ENCODE measurements around the gene PCAT6. TPM values are rescaled to one million over a fixed set of nuclear protein-coding genes. Genes with fewer than 3 reads are reported as not detected.

The PCAT6 gene
- total RNA-seq, 2 donors from 2014 or later = 0.74 to 2.1 TPM

- no peaks in the 10 kb centered on the region for H3K27me3 ChIP-seq
These were observed 32.3 kb downstream of the PCAT6 start for GRCh38 chr1:202843081-202843480.

GRCh38 chr1:202844259-202844658 is 33.5 kb downstream of the PCAT6 start:
- H3K4me3 ChIP-seq = no peak overlapping the region
- H3K27me3 ChIP-seq = no peaks in the 10 kb centered on the region
- H3K4me1 ChIP-seq = no peaks in the 10 kb centered on the region
- no peak overlapping the region for H3K27ac ChIP-seq
- intact Hi-C loops (cut with DNase I) = no loop called here
- no peak for TF ChIP-seq CTCF (IDR thresholded peaks at IDR 0.05)
- H3K36me3 ChIP-seq = no peaks in the 10 kb centered on the region
- no peak overlapping the region for H3K9ac ChIP-seq (ENCODE audit: low read depth in 2 of 2, low read length in 2 of 2)
- no peaks in the 10 kb centered on the region for H3K9me3 ChIP-seq
- DNase-seq = no peak

More at GRCh38 chr1:202843081-202843480, 32.3 kb downstream of the PCAT6 start:
- no peaks in the 10 kb centered on the region for H3K36me3 ChIP-seq
- DNase-seq = no peak
- no peak for TF ChIP-seq CTCF (IDR thresholded peaks at IDR 0.05)
- H3K27ac ChIP-seq = no peak overlapping the region
- H3K9ac ChIP-seq (ENCODE audit: low read depth in 2 of 2, low read length in 2 of 2) = no peak overlapping the region
- H3K9me3 ChIP-seq = no peaks in the 10 kb centered on the region
- no peaks in the 10 kb centered on the region for H3K4me1 ChIP-seq
- H3K4me3 ChIP-seq = no peak overlapping the region
- intact Hi-C loops (cut with DNase I) = no loop called here

GRCh38 chr1:202844935-202845334 is 34.2 kb downstream of the PCAT6 start:
- Histone ChIP-seq H3K9ac (ENCODE audit: low read depth in 2 of 2, low read length in 2 of 2) (no peak overlapping the region), H3K27me3 (no peaks in the 10 kb centered on the region), H3K4me3 (no peak overlapping the region), H3K9me3 (no peaks in the 10 kb centered on the region), H3K4me1 (no peaks in the 10 kb centered on the region), H3K27ac (no peak overlapping the region), H3K36me3 (no peaks in the 10 kb centered on the region)
- TF ChIP-seq CTCF (IDR thresholded peaks at IDR 0.05) = no peak
- DNase-seq = no peak
- intact Hi-C loops (cut with DNase I) = no loop called here

GRCh38 chr1:202848191-202848542 is 37.4 kb downstream of the PCAT6 start:
- Histone ChIP-seq H3K36me3 (no peaks in the 10 kb centered on the region), H3K4me3 (no peak overlapping the region), H3K27ac (no peak overlapping the region), H3K9ac (ENCODE audit: low read depth in 2 of 2, low read length in 2 of 2) (no peak overlapping the region), H3K9me3 (no peaks in the 10 kb centered on the region), H3K4me1 (no peaks in the 10 kb centered on the region), H3K27me3 (no peaks in the 10 kb centered on the region)
- DNase-seq = no peak
- intact Hi-C loops (cut with DNase I) = no loop called here
- TF ChIP-seq CTCF (IDR thresholded peaks at IDR 0.05) = no peak

GRCh38 chr1:202850593-202851362 is 40.0 kb downstream of the PCAT6 start:
- TF ChIP-seq CTCF (IDR thresholded peaks at IDR 0.05) = no peak
- H3K27me3 ChIP-seq = no peaks in the 10 kb centered on the region
- DNase-seq = no peak
- H3K4me1 ChIP-seq = no peaks in the 10 kb centered on the region
- H3K27ac ChIP-seq = no peak overlapping the region
- H3K36me3 ChIP-seq = no peaks in the 10 kb centered on the region
- H3K4me3 ChIP-seq = no peak overlapping the region
- no peaks in the 10 kb centered on the region for H3K9me3 ChIP-seq
- no peak overlapping the region for H3K9ac ChIP-seq (ENCODE audit: low read depth in 2 of 2, low read length in 2 of 2)
- intact Hi-C loops (cut with DNase I) = no loop called here
